GM21423 (cell line): ENCODE data around the gene SCYGR1.
"Not testable (repeated sequence)": the region's sequence is repeated elsewhere in the genome, so short reads cannot be mapped to it uniquely, and the experiment has no call there.

ENCODE experiments used
- ATAC-seq: cut with Tn5 transposase; IDR thresholded peaks from one replicate; pipeline ENCODE4 v1.9.1; 2021; ENCODE audit warnings: mild to moderate bottlenecking, moderate library complexity; ENCODE audit not compliant: unreplicated experiment

The SCYGR1 gene

GRCh38 chr2:227404585-227405271 lies 17.0 kb upstream of the SCYGR1 start:
- ATAC-seq, result no peak

- no peak for ATAC-seq
Measured at GRCh38 chr2:227402959-227403358, 15.2 kb upstream of the SCYGR1 start.

- ATAC-seq, result no peak
Measured at GRCh38 chr2:227402321-227402720, 14.6 kb upstream of the SCYGR1 start.

GRCh38 chr2:227401550-227401949 lies 13.8 kb upstream of the SCYGR1 start:
- no peak for ATAC-seq

GRCh38 chr2:227398684-227399670 lies 11.2 kb upstream of the SCYGR1 start:
- no peak for ATAC-seq

- no peak for ATAC-seq
Measured at GRCh38 chr2:227397562-227397961, 9.8 kb upstream of the SCYGR1 start.

- no peak for ATAC-seq
Measured at GRCh38 chr2:227395556-227395955, 7.8 kb upstream of the SCYGR1 start.

GRCh38 chr2:227394401-227394800 lies 6.7 kb upstream of the SCYGR1 start:
- no peak for ATAC-seq

GRCh38 chr2:227390468-227391256 lies 2.9 kb upstream of the SCYGR1 start:
- no peak for ATAC-seq

GRCh38 chr2:227389661-227390060 lies 1.9 kb upstream of the SCYGR1 start:
- ATAC-seq, result no peak

- no peak for ATAC-seq
Measured at GRCh38 chr2:227389231-227389630, 1.5 kb upstream of the SCYGR1 start.

- no peak for ATAC-seq
Measured at GRCh38 chr2:227388537-227389011, 825 bp upstream of the SCYGR1 start.

- no peak for ATAC-seq
Measured at GRCh38 chr2:227386630-227387029, 1.1 kb downstream of the SCYGR1 start.

- no peak for ATAC-seq
Measured at GRCh38 chr2:227383686-227384085, 4.1 kb downstream of the SCYGR1 start.

GRCh38 chr2:227382241-227382835 lies 5.4 kb downstream of the SCYGR1 start:
- ATAC-seq, result not testable (repeated sequence)

- no peak for ATAC-seq
Measured at GRCh38 chr2:227379095-227379494, 8.7 kb downstream of the SCYGR1 start, which contains the start of gene TM4SF20. TSS of gene TM4SF20 (minus strand) at chr2:227379306. CDS start at chr2:227379268, 38 bp downstream.

GRCh38 chr2:227378371-227378782 lies 9.4 kb downstream of the SCYGR1 start:
- no peak for ATAC-seq

GRCh38 chr2:227377467-227378351 lies 10.0 kb downstream of the SCYGR1 start:
- no peak for ATAC-seq

GRCh38 chr2:227376656-227377396 lies 10.9 kb downstream of the SCYGR1 start:
- no peak for ATAC-seq
